Mesothelial cell of epicardium (in vitro differentiated cells): Measurements from ENCODE around the gene SPTBN1. TPM values are rescaled to one million over a fixed set of nuclear protein-coding genes. Genes with fewer than 3 reads are reported as not detected.

Source experiments
- DNase-seq, 2 experiments: peaks; one replicate each; pipeline ENCODE4 v3.0.0; 2021; ENCODE audit warnings: low spot score in 2 of 2; ENCODE audit not compliant: unreplicated experiment in 2 of 2
- H3K27ac Mint-ChIP-seq: 2 replicates; pipeline ENCODE4 v1.8.0; 2021; ENCODE audit warnings: mixed read lengths
- H3K27me3 Mint-ChIP-seq: 2 replicates; pipeline ENCODE4 v1.8.0; 2021; ENCODE audit warnings: low read depth, mixed read lengths
- H3K36me3 Mint-ChIP-seq: 2 replicates; pipeline ENCODE4 v1.8.0; 2021; ENCODE audit warnings: mixed read lengths
- H3K4me1 Mint-ChIP-seq: 2 replicates; pipeline ENCODE4 v1.8.0; 2021; ENCODE audit warnings: mixed read lengths
- H3K4me3 Mint-ChIP-seq: 2 replicates; pipeline ENCODE4 v1.8.0; 2021; ENCODE audit warnings: mild to moderate bottlenecking, moderate library complexity, mixed read lengths
- H3K9me3 Mint-ChIP-seq: 2 replicates; pipeline ENCODE4 v1.8.0; 2021; ENCODE audit warnings: mixed read lengths
- total RNA-seq: library from RNA; stranded (reverse); gene quantifications from 3 replicates; pipeline ENCODE4 v1.2.1, GENCODE V29; 2021
- TF ChIP-seq, protein P1 (sequence below): fragments of 200-600 bp; sonication (generic); IDR thresholded peaks from one replicate; pipeline ENCODE4 v1.5.0; 2021; ENCODE audit warnings: antibody characterized with exemption; ENCODE audit not compliant: unreplicated experiment

SPTBN1 gene
- total RNA-seq, 1 donor from 2014 or later = 281 TPM

DNA sequence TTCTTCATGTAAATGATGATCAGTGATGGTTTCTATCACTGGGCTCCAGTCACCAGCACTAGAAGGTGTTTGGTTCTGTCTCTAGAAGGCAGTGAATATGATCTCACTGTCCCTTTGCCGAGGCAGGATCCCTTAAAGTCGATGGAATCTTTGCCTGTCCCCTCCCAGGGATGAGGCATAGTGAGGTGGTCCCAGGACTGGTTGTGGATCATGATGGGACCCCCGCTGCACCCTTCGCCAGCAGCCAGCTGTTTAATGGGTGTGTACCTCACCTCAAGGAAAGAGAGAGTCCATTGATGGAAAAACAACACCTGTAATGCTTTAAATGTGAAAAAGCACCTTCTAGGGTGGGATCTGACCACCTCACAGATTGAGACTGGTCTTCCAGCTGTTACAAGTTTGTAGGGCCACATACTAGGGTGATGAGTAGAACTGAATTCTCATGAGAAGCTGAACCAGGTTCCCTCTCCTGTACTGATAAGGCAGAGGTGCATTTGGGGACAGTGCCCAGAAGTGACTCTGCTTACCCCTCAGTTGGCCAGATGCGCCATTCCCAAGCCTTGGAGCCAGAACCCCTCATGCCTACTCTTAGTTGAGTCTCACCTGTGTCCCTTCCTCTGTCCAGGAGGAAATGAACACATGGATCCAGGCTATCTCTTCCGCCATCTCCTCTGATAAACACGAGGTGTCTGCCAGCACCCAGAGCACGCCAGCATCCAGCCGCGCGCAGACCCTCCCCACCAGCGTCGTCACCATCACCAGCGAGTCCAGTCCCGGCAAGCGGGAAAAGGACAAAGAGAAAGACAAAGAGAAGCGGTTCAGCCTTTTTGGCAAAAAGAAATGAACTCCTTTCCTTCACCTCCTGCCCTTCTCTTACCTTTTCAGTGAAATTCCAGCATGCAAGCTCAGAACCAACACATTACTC, 211.9 kb downstream of the SPTBN1 start:
- Mint-ChIP-seq H3K4me3 (no peak overlapping the region), H3K4me1 (peaks cover 55% of the 10 kb centered on the region), H3K9me3 (no peaks in the 10 kb centered on the region), H3K27ac (peak overlapping the region; percentile 83), H3K27me3 (no peaks in the 10 kb centered on the region), H3K36me3 (peaks cover 56% of the 10 kb centered on the region)
- no peak for DNase-seq
- TF ChIP-seq, protein P1, sequence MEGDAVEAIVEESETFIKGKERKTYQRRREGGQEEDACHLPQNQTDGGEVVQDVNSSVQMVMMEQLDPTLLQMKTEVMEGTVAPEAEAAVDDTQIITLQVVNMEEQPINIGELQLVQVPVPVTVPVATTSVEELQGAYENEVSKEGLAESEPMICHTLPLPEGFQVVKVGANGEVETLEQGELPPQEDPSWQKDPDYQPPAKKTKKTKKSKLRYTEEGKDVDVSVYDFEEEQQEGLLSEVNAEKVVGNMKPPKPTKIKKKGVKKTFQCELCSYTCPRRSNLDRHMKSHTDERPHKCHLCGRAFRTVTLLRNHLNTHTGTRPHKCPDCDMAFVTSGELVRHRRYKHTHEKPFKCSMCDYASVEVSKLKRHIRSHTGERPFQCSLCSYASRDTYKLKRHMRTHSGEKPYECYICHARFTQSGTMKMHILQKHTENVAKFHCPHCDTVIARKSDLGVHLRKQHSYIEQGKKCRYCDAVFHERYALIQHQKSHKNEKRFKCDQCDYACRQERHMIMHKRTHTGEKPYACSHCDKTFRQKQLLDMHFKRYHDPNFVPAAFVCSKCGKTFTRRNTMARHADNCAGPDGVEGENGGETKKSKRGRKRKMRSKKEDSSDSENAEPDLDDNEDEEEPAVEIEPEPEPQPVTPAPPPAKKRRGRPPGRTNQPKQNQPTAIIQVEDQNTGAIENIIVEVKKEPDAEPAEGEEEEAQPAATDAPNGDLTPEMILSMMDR = no peak

DNA sequence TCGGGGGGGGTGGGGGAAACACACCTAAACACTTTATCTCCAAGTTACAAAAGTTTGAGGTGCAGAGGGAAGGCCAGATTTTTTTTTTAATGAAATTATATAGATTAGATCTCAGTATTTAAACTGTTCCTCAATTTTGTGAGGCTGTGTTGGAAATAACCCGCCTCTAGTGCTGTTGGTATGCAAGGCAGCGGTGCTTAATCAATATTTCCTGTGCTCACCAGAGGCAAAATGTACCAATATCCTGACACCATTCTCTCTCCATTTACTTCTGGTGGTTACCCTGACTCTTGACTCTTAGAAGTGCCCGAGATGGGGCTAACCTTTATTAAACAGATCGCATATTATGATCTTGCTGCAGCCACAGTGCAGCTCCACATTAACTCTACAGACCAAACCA, 212.6 kb downstream of the SPTBN1 start:
- Mint-ChIP-seq H3K4me3 (no peak overlapping the region), H3K9me3 (no peaks in the 10 kb centered on the region), H3K27ac (peak overlapping the region; percentile 83), H3K36me3 (peaks cover 49% of the 10 kb centered on the region), H3K4me1 (peaks cover 61% of the 10 kb centered on the region), H3K27me3 (no peaks in the 10 kb centered on the region)
- no peak for DNase-seq
- TF ChIP-seq, protein P1 = no peak

DNA sequence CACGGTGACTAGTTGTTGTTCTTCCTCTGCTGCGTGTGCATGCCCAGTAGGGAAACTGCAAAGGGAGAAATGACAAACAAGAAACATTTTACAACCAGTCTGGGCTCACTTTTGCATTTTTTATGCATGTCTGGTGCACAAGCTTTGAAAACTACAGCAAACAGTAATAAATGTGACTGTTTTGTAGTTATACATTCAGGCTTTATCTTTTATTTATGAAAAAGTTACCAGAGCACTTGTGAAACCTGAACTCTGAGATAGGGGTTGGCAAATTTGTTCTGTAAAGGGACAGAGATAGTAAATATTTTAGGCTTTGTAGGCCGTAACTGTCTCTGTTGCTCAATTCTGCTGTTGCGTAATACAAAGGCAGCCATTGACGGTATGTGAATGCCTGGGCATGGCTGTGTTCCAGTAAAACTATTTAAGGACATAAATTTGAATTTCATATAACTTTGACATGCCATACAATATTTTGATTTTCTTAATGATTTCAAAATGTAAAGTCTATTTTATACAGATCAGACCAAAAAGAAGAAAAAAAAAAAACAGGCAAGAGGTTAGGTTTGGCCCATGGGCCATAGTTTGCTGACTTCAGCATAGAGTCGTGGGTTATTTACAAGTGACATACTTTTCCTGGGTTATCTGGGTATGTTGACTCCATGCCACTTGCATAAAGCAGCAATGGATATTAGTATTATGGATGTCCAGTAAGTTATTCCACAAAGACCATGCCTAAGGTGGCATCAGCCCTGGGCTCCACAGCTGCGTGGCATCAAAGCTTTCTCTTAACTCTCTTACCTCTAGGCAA, 213.8 kb downstream of the SPTBN1 start:
- Mint-ChIP-seq H3K4me1 (peaks cover 68% of the 10 kb centered on the region), H3K9me3 (no peaks in the 10 kb centered on the region), H3K36me3 (peaks cover 39% of the 10 kb centered on the region), H3K27me3 (no peaks in the 10 kb centered on the region), H3K27ac (peak overlapping the region; percentile 94), H3K4me3 (no peak overlapping the region)
- no peak for DNase-seq
- TF ChIP-seq, protein P1 = no peak

DNA sequence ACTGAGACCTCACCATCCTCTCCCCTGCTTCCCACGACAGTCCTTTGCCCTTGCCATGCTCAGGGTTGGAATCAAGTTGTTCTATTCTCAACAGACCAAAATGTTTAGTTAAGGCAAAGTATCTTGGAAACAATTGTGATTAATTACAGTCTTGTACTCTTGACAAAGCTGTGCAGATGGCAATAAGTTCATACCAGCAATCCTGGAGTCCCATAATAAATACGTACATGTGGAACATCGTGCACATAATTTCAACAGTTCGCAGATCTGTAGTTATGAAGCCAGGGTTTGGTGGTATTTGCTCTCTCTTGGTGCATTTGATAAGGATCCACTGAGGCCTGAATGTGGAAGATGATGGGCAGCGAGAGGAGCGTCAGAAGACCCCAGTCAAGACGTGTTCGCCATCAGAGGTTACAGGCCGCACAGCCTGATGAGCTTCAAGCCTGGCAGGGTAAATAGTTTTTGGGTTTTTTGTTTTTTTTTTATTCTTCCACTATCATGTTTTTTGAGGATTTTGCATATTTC, 214.4 kb downstream of the SPTBN1 start:
- Mint-ChIP-seq H3K9me3 (no peaks in the 10 kb centered on the region), H3K27me3 (no peaks in the 10 kb centered on the region), H3K4me3 (no peak overlapping the region), H3K36me3 (peaks cover 36% of the 10 kb centered on the region), H3K4me1 (peaks cover 64% of the 10 kb centered on the region), H3K27ac (peak overlapping the region; percentile 94)
- TF ChIP-seq, protein P1 = no peak
- no peak for DNase-seq

GRCh38 chr2:54671010-54671409, 214.9 kb downstream of the SPTBN1 start:
- DNase-seq = no peak
- peaks cover 35% of the 10 kb centered on the region for H3K36me3 Mint-ChIP-seq
- TF ChIP-seq, protein P1 = no peak
- no peaks in the 10 kb centered on the region for H3K9me3 Mint-ChIP-seq
- H3K27me3 Mint-ChIP-seq = no peaks in the 10 kb centered on the region
- peaks cover 60% of the 10 kb centered on the region for H3K4me1 Mint-ChIP-seq
- H3K4me3 Mint-ChIP-seq = no peak overlapping the region
- peak overlapping the region; percentile 94 for H3K27ac Mint-ChIP-seq
